ENCODE measurements around the gene C11orf87. TPM values are rescaled to one million over a fixed set of nuclear protein-coding genes. Genes with fewer than 3 reads are reported as not detected.

The C11orf87 gene
- polyA plus RNA-seq, 3 donors = not detected

DNA sequence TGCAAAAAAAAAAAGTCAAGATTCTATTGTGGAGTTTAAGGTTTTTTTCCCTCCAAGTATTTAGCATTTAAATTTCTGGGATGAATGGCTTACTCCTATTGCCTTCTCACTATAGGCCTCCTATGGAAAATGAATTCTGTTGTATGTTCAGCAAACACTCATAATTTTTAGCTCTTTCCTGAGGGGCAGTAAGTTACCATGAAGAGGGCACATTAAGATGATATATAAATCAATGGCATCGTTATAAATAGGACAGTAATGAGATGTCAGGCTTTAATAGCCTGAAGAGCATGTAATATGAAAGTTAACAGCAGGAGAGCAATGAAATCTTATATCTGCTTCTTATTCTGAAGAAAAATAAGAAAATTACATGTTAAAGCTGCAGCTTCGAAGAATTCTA, 32.9 kb downstream of the C11orf87 start:
- no peak overlapping the region for H3K4me2 ChIP-seq (replicated peaks; ENCODE audit: extremely low read depth, low read length, poor library complexity, severe bottlenecking)
- H3K36me3 ChIP-seq (replicated peaks in 1 of 2; ENCODE audit: control insufficient read depth in 1 of 2, insufficient read depth in 2 of 2, low read length in 2 of 2) = no peaks in the 10 kb centered on the region
- TF ChIP-seq, protein P1, sequence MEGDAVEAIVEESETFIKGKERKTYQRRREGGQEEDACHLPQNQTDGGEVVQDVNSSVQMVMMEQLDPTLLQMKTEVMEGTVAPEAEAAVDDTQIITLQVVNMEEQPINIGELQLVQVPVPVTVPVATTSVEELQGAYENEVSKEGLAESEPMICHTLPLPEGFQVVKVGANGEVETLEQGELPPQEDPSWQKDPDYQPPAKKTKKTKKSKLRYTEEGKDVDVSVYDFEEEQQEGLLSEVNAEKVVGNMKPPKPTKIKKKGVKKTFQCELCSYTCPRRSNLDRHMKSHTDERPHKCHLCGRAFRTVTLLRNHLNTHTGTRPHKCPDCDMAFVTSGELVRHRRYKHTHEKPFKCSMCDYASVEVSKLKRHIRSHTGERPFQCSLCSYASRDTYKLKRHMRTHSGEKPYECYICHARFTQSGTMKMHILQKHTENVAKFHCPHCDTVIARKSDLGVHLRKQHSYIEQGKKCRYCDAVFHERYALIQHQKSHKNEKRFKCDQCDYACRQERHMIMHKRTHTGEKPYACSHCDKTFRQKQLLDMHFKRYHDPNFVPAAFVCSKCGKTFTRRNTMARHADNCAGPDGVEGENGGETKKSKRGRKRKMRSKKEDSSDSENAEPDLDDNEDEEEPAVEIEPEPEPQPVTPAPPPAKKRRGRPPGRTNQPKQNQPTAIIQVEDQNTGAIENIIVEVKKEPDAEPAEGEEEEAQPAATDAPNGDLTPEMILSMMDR (IDR thresholded peaks at IDR 0.05) = no peak
- no peaks in the 10 kb centered on the region for H4K20me1 ChIP-seq (ENCODE audit: insufficient read depth, low read length)
- no CpG with 5 or more reads among the region's 2 CpGs for WGBS (ENCODE audit: insufficient coverage)
- no peaks in the 10 kb centered on the region for H3K36me3 Mint-ChIP-seq
- H3K79me2 ChIP-seq (ENCODE audit: insufficient read depth, low read length) = no peaks in the 10 kb centered on the region
- no peak for DNase-seq
- no peaks in the 10 kb centered on the region for H3K9me3 ChIP-seq (replicated peaks in 1 of 2; ENCODE audit: control insufficient read depth in 1 of 2, insufficient read depth in 1 of 2, low read length in 2 of 2)
- no peak overlapping the region for H3K9ac ChIP-seq (ENCODE audit: insufficient read depth, low read length, poor library complexity, severe bottlenecking)
- H3K4me3 ChIP-seq (replicated peaks in 1 of 3; ENCODE audit: low read depth in 2 of 3, low read length in 3 of 3) = no peak overlapping the region
- H3K9me3 Mint-ChIP-seq = peaks cover 0 to 10% (median 3%) of the 10 kb centered on the region in 7 donors
- no peaks in the 10 kb centered on the region for H3K27me3 ChIP-seq (ENCODE audit: control insufficient read depth in 2 of 2, insufficient read depth in 2 of 2, low read length in 2 of 2)
- intact Hi-C loops (cut with micrococcal nuclease) = no loop called here
- no peak overlapping the region for H3K4me3 Mint-ChIP-seq
- peaks cover 0 to 2% (median 0%) of the 10 kb centered on the region in 3 donors for H3K27me3 Mint-ChIP-seq (ENCODE audit: low read depth in 3 of 3)
- H3K4me1 ChIP-seq (ENCODE audit: control insufficient read depth in 1 of 2, insufficient read depth in 2 of 2, low read length in 2 of 2) = no peaks in the 10 kb centered on the region
- H2AFZ ChIP-seq (ENCODE audit: insufficient read depth, low read depth, low read length, poor library complexity, severe bottlenecking) = no peak overlapping the region
- no peak overlapping the region for H3K27ac Mint-ChIP-seq
- no peak overlapping the region for H3K27ac ChIP-seq (ENCODE audit: low read depth in 1 of 2, low read length in 2 of 2)
- H3K4me1 Mint-ChIP-seq = no peaks in the 10 kb centered on the region

Measured in CD14-positive monocyte (primary cell).